Measurements from ENCODE around the gene FN1. TPM values are rescaled to one million over a fixed set of nuclear protein-coding genes. Genes with fewer than 3 reads are reported as not detected.

Gene FN1
- polyA plus RNA-seq, 1 of the 3 experiments (the other 2 are of a cell fraction) = 1,671 TPM

GRCh38 chr2:215382011-215382410, 53.9 kb downstream of the FN1 start:
- CTCF ChIA-PET = no interaction called here
- no peaks in the 10 kb centered on the region for H3K4me1 ChIP-seq (ENCODE audit: control insufficient read depth in 1 of 2, insufficient read depth in 2 of 2, low read depth in 1 of 2, low read length in 1 of 2)
- no peak overlapping the region for H3K4me2 ChIP-seq
- TF ChIP-seq GATA2 (CRISPR knock-in tag; IDR thresholded peaks at IDR 0.05) (no peak), IRF3 (IDR thresholded peaks at IDR 0.05; ENCODE audit: low read depth, low read length) (no peak), TAF1 (IDR thresholded peaks at IDR 0.05; ENCODE audit: borderline replicate concordance, low read depth, low read length) (no peak), YY1 (IDR thresholded peaks at IDR 0.05; ENCODE audit: low read depth) (no peak), SMC3 (IDR thresholded peaks at IDR 0.05; ENCODE audit: low read depth, low read length) (no peak), RCOR1 (IDR thresholded peaks at IDR 0.05; ENCODE audit: low read length) (no peak), MEF2A (IDR thresholded peaks at IDR 0.05; ENCODE audit: borderline replicate concordance, low read depth) (no peak), GABPA (IDR thresholded peaks at IDR 0.05; ENCODE audit: low read depth) (no peak), TEAD4 (IDR thresholded peaks at IDR 0.05; ENCODE audit: borderline replicate concordance, insufficient read depth) (no peak), MXI1 (IDR thresholded peaks at IDR 0.05; ENCODE audit: low read depth, low read length) (no peak), ZBTB33 (IDR thresholded peaks at IDR 0.05; ENCODE audit: borderline replicate concordance, low read depth) (no peak), RAD21 (IDR thresholded peaks at IDR 0.05; ENCODE audit: low read length) (no peak), POLR2AphosphoS5 (IDR thresholded peaks at IDR 0.05; ENCODE audit: low read depth, low read length) (no peak), EZH2phosphoT487 (IDR thresholded peaks at IDR 0.05; ENCODE audit: borderline replicate concordance, low read depth) (no peak), USF1 (IDR thresholded peaks at IDR 0.05; ENCODE audit: borderline replicate concordance, low read depth) (no peak), ELF1 (IDR thresholded peaks at IDR 0.05) (no peak)
- peak overlapping the region in 1 of 2 experiments; percentile 26; a peak in 2 of 4 replicates for H3K27ac ChIP-seq (ENCODE audit: low read depth in 2 of 2, low read length in 1 of 2)
- no peak overlapping the region for H2AFZ ChIP-seq (ENCODE audit: low read depth)
- POLR2A ChIA-PET = no interaction called here
- H3K36me3 ChIP-seq (replicated peaks in 1 of 2; ENCODE audit: control insufficient read depth in 1 of 2, insufficient read depth in 2 of 2, low read length in 1 of 2) = peaks cover 72 to 99% of the 10 kb centered on the region in 2 experiments
- peaks cover 95% of the 10 kb centered on the region for H3F3A ChIP-seq (replicated peaks; ENCODE audit: insufficient read depth)
- no peaks in the 10 kb centered on the region for H3K9me3 ChIP-seq
- peaks cover 63% of the 10 kb centered on the region for H4K20me1 ChIP-seq (ENCODE audit: insufficient read depth)
- 97% methylated on average over 7 of the region's 7 CpGs for WGBS (ENCODE audit: low lambda C conversion rate)
- no peak for DNase-seq
- no peak overlapping the region for H3K4me3 ChIP-seq (ENCODE audit: low read depth in 2 of 2, low read length in 1 of 2)
- no peak overlapping the region for H3K9ac ChIP-seq
- no peaks in the 10 kb centered on the region for H3K9me2 ChIP-seq
- H3K27me3 ChIP-seq (ENCODE audit: insufficient read depth) = no peaks in the 10 kb centered on the region
- H3K79me2 ChIP-seq (ENCODE audit: insufficient read depth) = peaks cover 53% of the 10 kb centered on the region

All from SK-N-SH (cell line).